Endothelial cell of umbilical vein (primary cell): ENCODE data around the gene C20orf202. TPM values are rescaled to one million over a fixed set of nuclear protein-coding genes. Genes with fewer than 3 reads are reported as not detected.

Source experiments
- BruUV-seq: library from RNA; stranded (reverse); fragments of 400-500 nt; replicated peaks from 2 replicates; lab custom pipeline; 2021; lab: Mats Ljungman, UMichigan
- CTCF ChIA-PET: fragments of 300-600, 350-600 bp; sonication (Branson Sonifier 250); formaldehyde crosslinking; loops from one replicate; lab custom pipeline; 2021; ENCODE audit warnings: antibody characterized with exemption, inconsistent platforms; lab: Charles Lee
- POLR2A ChIA-PET: fragments of 300-600, 350-600 bp; sonication (Branson Sonifier 250); formaldehyde crosslinking; loops from one replicate; lab custom pipeline; 2021; ENCODE audit warnings: antibody characterized with exemption, inconsistent platforms; lab: Charles Lee
- DNase-seq: peaks from one replicate; pipeline ENCODE4 v3.0.0-alpha.2; 2011; ENCODE audit warnings: low read depth, low spot score
- FAIRE-seq: peaks from 2 replicates; lab custom pipeline; 2011; peaks lifted over from hg19 to GRCh38; lab: Jason Lieb, UNC
- H2AFZ ChIP-seq: 2 replicates; pipeline ENCODE4 v1.6.0; 2012; ENCODE audit warnings: low read depth, low read length, control low read depth, inconsistent platforms
- H3K27ac ChIP-seq: 2 replicates; pipeline ENCODE4 v1.5.1; 2011; ENCODE audit warnings: low read depth, mild to moderate bottlenecking, control low read depth, low read length, moderate library complexity; ENCODE audit not compliant: insufficient read depth
- H3K27me3 ChIP-seq, 2 experiments: 2 replicates each; pipeline versions ENCODE4 v1.6.0 to v1.6.1; 2011; ENCODE audit warnings: low read length in 2 of 2, mixed read lengths in 1 of 2; ENCODE audit not compliant: control insufficient read depth in 2 of 2, insufficient read depth in 2 of 2
- H3K36me3 ChIP-seq, 2 experiments: 2 replicates in 1 of 2; 3 replicates in 1 of 2; pipeline ENCODE4 v1.5.1; 2011; ENCODE audit warnings: low read length in 2 of 2, mild to moderate bottlenecking in 1 of 2, moderate library complexity in 1 of 2; ENCODE audit not compliant: control insufficient read depth in 2 of 2, insufficient read depth in 2 of 2; ENCODE audit errors: extremely low read depth in 1 of 2
- H3K4me1 ChIP-seq: 3 replicates; pipeline ENCODE4 v1.5.1; 2011; ENCODE audit warnings: mild to moderate bottlenecking, low read length; ENCODE audit not compliant: control insufficient read depth, insufficient read depth; ENCODE audit errors: extremely low read depth
- H3K4me2 ChIP-seq: 2 replicates; pipeline ENCODE4 v1.6.1; 2011; ENCODE audit warnings: low read length, control low read depth, mixed read lengths; ENCODE audit not compliant: insufficient read depth
- H3K4me3 ChIP-seq, 3 experiments: fragments of 200-600 bp in 1 of 3; sonication (generic), shearing (Covaris generic) in 1 of 3; replicated peaks in 1 of 3; 2 replicates each; pipeline ENCODE4 v1.5.1; 2011 to 2016; ENCODE audit warnings: control low read depth in 3 of 3, low read length in 3 of 3, mild to moderate bottlenecking in 2 of 3, inconsistent platforms in 1 of 3, low read depth in 1 of 3, moderate library complexity in 1 of 3; ENCODE audit not compliant: insufficient read depth in 1 of 3
- H3K79me2 ChIP-seq: 2 replicates; pipeline ENCODE4 v1.6.0; 2012; ENCODE audit warnings: low read length, inconsistent platforms; ENCODE audit not compliant: control insufficient read depth, insufficient read depth
- H3K9ac ChIP-seq: replicated peaks from 2 replicates; pipeline ENCODE3; 2011; ENCODE audit warnings: low read length, control low read depth; ENCODE audit not compliant: insufficient read depth; ENCODE audit errors: extremely low read depth
- H3K9me1 ChIP-seq: replicated peaks from 3 replicates; pipeline ENCODE4 v1.6.0; 2011; ENCODE audit warnings: mild to moderate bottlenecking, low read length; ENCODE audit not compliant: control insufficient read depth, insufficient read depth; ENCODE audit errors: extremely low read depth
- H3K9me3 ChIP-seq: replicated peaks from 2 replicates; pipeline ENCODE4 v1.5.1; 2012; ENCODE audit warnings: low read length, inconsistent platforms; ENCODE audit not compliant: control insufficient read depth, insufficient read depth
- H4K20me1 ChIP-seq: replicated peaks from 2 replicates; pipeline ENCODE3; 2011; ENCODE audit warnings: mild to moderate bottlenecking, low read length; ENCODE audit not compliant: control insufficient read depth, insufficient read depth; ENCODE audit errors: extremely low read depth
- FOS ChIP-seq: IDR thresholded peaks from 2 replicates; pipeline ENCODE4 v1.6.1; 2011; ENCODE audit warnings: mild to moderate bottlenecking, low read length, moderate library complexity, borderline replicate concordance; ENCODE audit not compliant: insufficient read depth
- GATA2 ChIP-seq: IDR thresholded peaks from 2 replicates; pipeline ENCODE4 v1.7.0; 2011; ENCODE audit warnings: low read depth, mild to moderate bottlenecking, moderate library complexity, mixed read lengths, low read length; ENCODE audit not compliant: insufficient read length, insufficient read depth
- JUN ChIP-seq: IDR thresholded peaks from 2 replicates; pipeline ENCODE4 v1.6.1; 2011; ENCODE audit warnings: borderline replicate concordance, low read depth; ENCODE audit not compliant: insufficient read length, insufficient read depth
- POLR2A ChIP-seq: IDR thresholded peaks from 2 replicates; pipeline ENCODE4 v1.6.1; 2012; ENCODE audit warnings: low read depth, mild to moderate bottlenecking, control low read depth, low read length
- POLR2AphosphoS5 ChIP-seq: IDR thresholded peaks from 2 replicates; pipeline ENCODE4 v1.6.1; 2012; ENCODE audit warnings: low read depth, mild to moderate bottlenecking, control low read depth, low read length, moderate library complexity; ENCODE audit not compliant: insufficient read depth
- dilution Hi-C: fragments of 300-500 bp; cut with MboI; formaldehyde crosslinking; loops from one replicate; pipeline ENCODE4 v1.15.0; 2019; ENCODE audit warnings: low sequenced_read_pairs; ENCODE audit not compliant: extremely low pct_ligation_motif_present
- intact Hi-C: fragments of 100-400 bp; cut with micrococcal nuclease; formaldehyde crosslinking; loops from one replicate; pipeline ENCODE4 v1.10.0; 2022
- polyA plus RNA-seq, 4 experiments: library from polyadenylated mRNA; depleted of rRNA in 3 of 4; stranded (reverse) in 3 of 4; unstranded in 1 of 4; fragments of >200 nt; gene quantifications; 2 replicates each; pipeline versions ENCODE4 v1.2.1 to v1.2.3, GENCODE V29; 2011 to 2012; ENCODE audit warnings: missing spikeins in 1 of 4
- total RNA-seq: library from RNA; stranded (reverse); gene quantifications from 2 replicates; pipeline ENCODE4 v1.2.3, GENCODE V29; 2021

The C20orf202 gene
- total and polyA plus RNA-seq, 2 donors (not counting 3 experiments of a cell fraction or from before 2014, with no cell fraction given): not detected

GRCh38 chr20:1242099-1242498 lies 38.8 kb downstream of the C20orf202 start:
- no peaks in the 10 kb centered on the region for H3K9me3 ChIP-seq
- no peaks in the 10 kb centered on the region for H3K36me3 ChIP-seq
- H3K4me2 ChIP-seq: peak overlapping the region; percentile 28
- no peak overlapping the region for H3K9ac ChIP-seq
- TF ChIP-seq JUN: no peak
- dilution Hi-C loops (no loop called here), intact Hi-C loops (loop anchor here (1.0 kb wide), 1 partner anchor 24 kb away; the partner anchor contains the start of gene SNPH)
- CTCF ChIA-PET: interaction anchor here (0.9 to 2.3 kb wide), 4 partner anchors 16 to 225 kb away, joined by 4 to 9 read pairs (median 5); partner anchors contain the start of genes NSFL1C, RAD21L1 and SNPH
- peak overlapping the region; percentile 24 for H3K27ac ChIP-seq
- FAIRE-seq (no peak), DNase-seq (no peak)
- H3K27me3 ChIP-seq: no peaks in the 10 kb centered on the region
- H3K9me1 ChIP-seq: no peaks in the 10 kb centered on the region
- H3K4me3 ChIP-seq: no peak overlapping the region
- H3K79me2 ChIP-seq: no peaks in the 10 kb centered on the region
- H2AFZ ChIP-seq: no peak overlapping the region
- no TSS peak for BruUV-seq
- peaks cover 24% of the 10 kb centered on the region for H3K4me1 ChIP-seq
- H4K20me1 ChIP-seq: no peaks in the 10 kb centered on the region
- POLR2A ChIA-PET: interaction anchor here (0.7 kb wide), 1 partner anchor 16 kb away, joined by 3 read pairs; the partner anchor contains the start of gene RAD21L1

- peak overlapping the region; percentile 24 for H3K27ac ChIP-seq
- H3K36me3 ChIP-seq: no peaks in the 10 kb centered on the region
- peak overlapping the region; percentile 28 for H3K4me2 ChIP-seq
- H3K9me1 ChIP-seq: no peaks in the 10 kb centered on the region
- BruUV-seq: no TSS peak
- no peaks in the 10 kb centered on the region for H3K79me2 ChIP-seq
- TF ChIP-seq POLR2AphosphoS5 (peak; percentile 79), GATA2 (peak; percentile 95), POLR2A (no peak), JUN (peak; percentile 75), FOS (peak; percentile 69)
- H3K4me1 ChIP-seq: peaks cover 24% of the 10 kb centered on the region
- peak; percentile 87 for FAIRE-seq
- H3K4me3 ChIP-seq: no peak overlapping the region
- dilution Hi-C loops (no loop called here), intact Hi-C loops (loop anchor here (1.0 kb wide), 1 partner anchor 24 kb away; the partner anchor contains the start of gene SNPH)
- peak; percentile 80 for DNase-seq
- no peaks in the 10 kb centered on the region for H3K9me3 ChIP-seq
- no peak overlapping the region for H3K9ac ChIP-seq
- no peak overlapping the region for H2AFZ ChIP-seq
- ChIA-PET POLR2A (no interaction called here), CTCF (interaction anchor here (0.9 to 2.3 kb wide), 4 partner anchors 16 to 224 kb away, joined by 4 to 9 read pairs (median 5); partner anchors contain the start of genes NSFL1C, RAD21L1 and SNPH)
- no peaks in the 10 kb centered on the region for H4K20me1 ChIP-seq
- H3K27me3 ChIP-seq: no peaks in the 10 kb centered on the region
These were observed 39.3 kb downstream of the C20orf202 start for GRCh38 chr20:1242530-1242929.
